Measurements from ENCODE around the gene ICAM2.

The ICAM2 gene

DNA sequence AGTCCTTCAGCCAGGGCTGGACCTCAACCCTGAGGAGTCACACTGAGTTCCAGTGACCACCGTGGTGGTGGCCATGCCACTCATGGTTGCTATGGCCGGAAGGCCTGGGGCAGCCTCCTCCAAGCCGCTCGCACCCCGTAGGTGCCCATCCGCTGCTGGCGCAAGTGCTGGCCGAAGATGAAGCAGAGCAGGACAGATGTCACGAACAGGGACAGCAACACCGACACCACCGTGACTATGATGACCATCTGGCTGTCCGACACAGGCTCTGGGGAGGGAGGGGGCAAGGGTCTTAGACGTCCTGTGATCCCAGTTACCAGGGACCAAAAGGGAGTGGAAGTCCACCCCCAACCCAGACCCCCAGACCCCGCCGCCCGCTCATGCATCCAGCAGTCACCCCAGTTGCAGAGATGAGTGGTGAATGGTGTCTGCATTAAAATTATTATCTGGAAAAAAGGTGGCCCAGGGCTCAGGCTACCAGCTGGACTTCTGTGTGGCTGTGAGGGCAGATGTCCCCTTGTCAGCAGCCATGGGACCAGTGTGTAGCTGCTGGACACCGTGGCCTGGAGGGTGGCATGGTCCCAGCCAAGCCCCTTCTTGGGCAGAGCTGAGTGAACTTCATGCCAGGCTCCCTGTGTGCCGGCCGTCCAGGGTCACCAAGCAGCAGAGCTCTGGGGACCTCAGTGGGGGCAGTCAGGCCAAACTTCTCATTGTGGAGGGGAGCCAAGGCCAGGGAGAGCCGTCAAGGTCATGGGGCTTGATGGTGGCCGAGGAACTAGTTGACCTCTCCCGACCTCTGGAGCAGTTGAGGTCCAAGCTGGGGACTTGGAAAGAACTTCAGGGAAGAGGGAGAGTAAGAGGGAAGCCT, 17.5 kb downstream of the ICAM2 start:
- H3K36me3 ChIP-seq: no peaks in the 10 kb centered on the region
- DNase-seq: no peak

DNA sequence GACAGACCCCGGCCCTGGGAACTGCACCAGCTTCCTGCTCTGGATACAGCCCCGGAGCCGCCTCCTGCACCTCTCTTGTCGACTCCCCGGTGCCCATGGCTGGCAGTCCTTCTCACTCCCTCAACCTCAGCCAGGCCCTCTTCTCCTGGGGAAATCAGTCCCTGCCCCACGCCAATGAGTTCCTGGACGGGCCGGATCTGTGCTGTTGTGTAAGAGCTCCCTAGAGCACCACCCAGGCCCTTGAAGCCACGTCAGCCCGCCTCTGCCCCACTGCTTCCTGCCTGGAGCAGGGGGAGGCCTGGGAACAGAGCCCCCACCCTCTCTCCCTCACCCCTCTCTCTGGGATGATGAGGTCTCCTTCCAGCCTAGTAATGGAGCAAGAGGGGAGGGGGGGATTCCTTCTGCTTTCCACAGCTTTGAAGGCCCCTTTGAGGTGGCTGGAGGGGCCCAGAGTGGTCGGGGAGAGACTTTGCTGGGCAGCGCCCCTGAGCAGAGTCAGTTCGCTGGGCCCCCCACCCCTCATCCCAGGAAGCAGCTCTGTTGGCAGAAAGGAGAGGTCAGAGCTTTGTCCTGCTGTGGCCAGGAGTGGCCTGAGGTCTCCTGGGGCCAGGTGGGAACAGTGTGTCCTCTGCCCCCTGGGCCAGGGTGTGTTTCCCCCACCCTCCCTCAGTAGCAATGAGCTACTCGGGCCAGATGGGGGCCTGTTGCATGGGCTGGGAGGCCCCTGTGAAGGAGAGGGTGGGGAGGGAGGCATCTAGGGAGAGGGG, 18.5 kb downstream of the ICAM2 start:
- Histone ChIP-seq H3K4me3 (ENCODE audit: low read depth, low read length) (no peak overlapping the region), H3K27ac (no peak overlapping the region)
- DNase-seq: no peak

More for the DNA sequence above, 17.5 kb downstream of the ICAM2 start:
- Histone ChIP-seq H3K9me3 (ENCODE audit: severe bottlenecking) (no peaks in the 10 kb centered on the region), H3K27me3 (ENCODE audit: insufficient read depth, low read depth, severe bottlenecking) (no peaks in the 10 kb centered on the region), H3K4me3 (ENCODE audit: low read depth, low read length) (no peak overlapping the region), H3K27ac (no peak overlapping the region)
- TF ChIP-seq, protein P1, sequence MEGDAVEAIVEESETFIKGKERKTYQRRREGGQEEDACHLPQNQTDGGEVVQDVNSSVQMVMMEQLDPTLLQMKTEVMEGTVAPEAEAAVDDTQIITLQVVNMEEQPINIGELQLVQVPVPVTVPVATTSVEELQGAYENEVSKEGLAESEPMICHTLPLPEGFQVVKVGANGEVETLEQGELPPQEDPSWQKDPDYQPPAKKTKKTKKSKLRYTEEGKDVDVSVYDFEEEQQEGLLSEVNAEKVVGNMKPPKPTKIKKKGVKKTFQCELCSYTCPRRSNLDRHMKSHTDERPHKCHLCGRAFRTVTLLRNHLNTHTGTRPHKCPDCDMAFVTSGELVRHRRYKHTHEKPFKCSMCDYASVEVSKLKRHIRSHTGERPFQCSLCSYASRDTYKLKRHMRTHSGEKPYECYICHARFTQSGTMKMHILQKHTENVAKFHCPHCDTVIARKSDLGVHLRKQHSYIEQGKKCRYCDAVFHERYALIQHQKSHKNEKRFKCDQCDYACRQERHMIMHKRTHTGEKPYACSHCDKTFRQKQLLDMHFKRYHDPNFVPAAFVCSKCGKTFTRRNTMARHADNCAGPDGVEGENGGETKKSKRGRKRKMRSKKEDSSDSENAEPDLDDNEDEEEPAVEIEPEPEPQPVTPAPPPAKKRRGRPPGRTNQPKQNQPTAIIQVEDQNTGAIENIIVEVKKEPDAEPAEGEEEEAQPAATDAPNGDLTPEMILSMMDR (IDR thresholded peaks at IDR 0.05; ENCODE audit: low read depth, low read length): no peak

DNA sequence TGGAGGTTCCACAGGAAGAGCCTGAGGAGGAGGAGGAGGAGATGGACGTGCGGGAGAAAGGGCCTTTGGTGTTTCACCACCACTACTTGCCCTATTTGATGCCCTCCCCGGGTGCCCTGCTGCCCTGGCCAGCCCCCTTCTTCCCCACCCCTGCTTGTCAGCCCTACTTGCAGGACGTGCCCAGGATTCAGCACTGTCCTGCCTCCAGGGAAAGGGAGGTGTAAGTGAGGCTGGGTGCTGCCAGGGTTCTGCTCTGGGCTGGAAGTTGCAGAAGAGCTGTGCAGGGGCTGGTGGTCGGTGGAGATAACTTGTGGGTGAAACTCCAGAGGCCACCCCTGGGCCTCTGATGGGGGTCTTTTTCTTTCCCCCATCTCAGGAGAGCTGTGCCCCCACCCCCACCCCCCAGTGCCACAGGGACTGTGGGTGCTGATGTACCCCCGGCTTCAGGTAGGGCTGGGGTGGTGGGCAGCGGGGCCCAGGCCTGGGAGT, 19.3 kb downstream of the ICAM2 start:
- no peak overlapping the region for H3K4me3 ChIP-seq (ENCODE audit: low read depth, low read length)
- DNase-seq: no peak

More for the DNA sequence above, 18.5 kb downstream of the ICAM2 start:
- no peaks in the 10 kb centered on the region for H3K27me3 ChIP-seq (ENCODE audit: insufficient read depth, low read depth, severe bottlenecking)
- no peaks in the 10 kb centered on the region for H3K9me3 ChIP-seq (ENCODE audit: severe bottlenecking)
- TF ChIP-seq, protein P1 (IDR thresholded peaks at IDR 0.05; ENCODE audit: low read depth, low read length): 0 out of 2 replicates have a peak, but pooled peaks have one; percentile 0
- H3K36me3 ChIP-seq: no peaks in the 10 kb centered on the region

DNA sequence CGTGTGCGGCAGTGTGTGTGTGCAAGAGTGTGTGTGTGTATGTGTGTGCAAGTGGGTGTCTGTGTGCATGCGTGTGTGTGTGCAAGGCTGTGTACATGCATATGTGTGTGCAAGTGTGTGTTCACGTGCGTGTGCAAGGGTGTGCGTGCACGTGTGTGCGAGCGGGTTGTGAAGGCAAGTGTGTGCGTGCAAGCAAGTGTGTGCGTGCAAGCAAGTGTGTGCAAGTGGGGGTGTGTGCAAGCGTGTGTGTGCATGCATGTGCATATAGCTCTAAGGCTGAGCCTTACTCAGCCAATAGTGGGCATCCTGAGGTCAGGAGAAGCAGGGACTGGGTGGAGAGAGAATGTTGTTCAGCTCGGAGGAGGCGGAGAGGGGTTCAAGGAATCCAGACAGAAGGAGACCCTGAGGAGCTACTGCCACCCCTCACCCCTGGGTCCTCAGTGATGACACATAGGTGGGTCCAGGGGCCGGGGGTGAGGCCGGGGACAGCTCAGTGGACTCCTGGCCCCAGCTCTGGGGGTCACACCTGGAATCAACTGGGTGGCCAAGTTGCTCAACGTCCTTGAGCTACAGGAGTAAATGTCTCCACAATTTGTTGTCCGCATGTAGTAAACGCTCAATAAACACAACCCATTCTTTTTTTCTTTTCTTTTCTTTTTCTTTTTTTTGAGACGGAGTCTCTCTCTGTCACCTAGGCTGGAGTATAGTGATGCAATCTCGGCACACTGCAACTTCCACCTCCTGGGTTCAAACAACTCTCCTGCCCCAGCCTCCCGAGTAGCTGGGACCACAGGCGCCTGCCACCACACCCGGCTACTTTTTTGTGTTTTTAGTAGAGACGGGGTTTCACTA, 20.5 kb downstream of the ICAM2 start:
- Histone ChIP-seq H3K9me3 (ENCODE audit: severe bottlenecking) (no peaks in the 10 kb centered on the region), H3K4me3 (ENCODE audit: low read depth, low read length) (no peak overlapping the region), H3K27me3 (ENCODE audit: insufficient read depth, low read depth, severe bottlenecking) (no peaks in the 10 kb centered on the region), H3K27ac (no peak overlapping the region), H3K36me3 (no peaks in the 10 kb centered on the region)
- TF ChIP-seq, protein P1 (IDR thresholded peaks at IDR 0.05; ENCODE audit: low read depth, low read length): no peak
- DNase-seq: no peak

More for the DNA sequence above, 19.3 kb downstream of the ICAM2 start:
- no peak overlapping the region for H3K27ac ChIP-seq
- no peaks in the 10 kb centered on the region for H3K27me3 ChIP-seq (ENCODE audit: insufficient read depth, low read depth, severe bottlenecking)
- TF ChIP-seq, protein P1 (IDR thresholded peaks at IDR 0.05; ENCODE audit: low read depth, low read length): no peak
- no peaks in the 10 kb centered on the region for H3K36me3 ChIP-seq
- no peaks in the 10 kb centered on the region for H3K9me3 ChIP-seq (ENCODE audit: severe bottlenecking)

Data from WERI-Rb-1 (cell line).